ENCODE results near the gene ADAT1. TPM values are rescaled to one million over a fixed set of nuclear protein-coding genes. Genes with fewer than 3 reads are reported as not detected.

Gene ADAT1
- total and polyA plus RNA-seq, 2 of the 13 experiments (the other 11 are each of a cell fraction or from before 2014, with no cell fraction given), result 18.4 to 40.8 TPM

DNA sequence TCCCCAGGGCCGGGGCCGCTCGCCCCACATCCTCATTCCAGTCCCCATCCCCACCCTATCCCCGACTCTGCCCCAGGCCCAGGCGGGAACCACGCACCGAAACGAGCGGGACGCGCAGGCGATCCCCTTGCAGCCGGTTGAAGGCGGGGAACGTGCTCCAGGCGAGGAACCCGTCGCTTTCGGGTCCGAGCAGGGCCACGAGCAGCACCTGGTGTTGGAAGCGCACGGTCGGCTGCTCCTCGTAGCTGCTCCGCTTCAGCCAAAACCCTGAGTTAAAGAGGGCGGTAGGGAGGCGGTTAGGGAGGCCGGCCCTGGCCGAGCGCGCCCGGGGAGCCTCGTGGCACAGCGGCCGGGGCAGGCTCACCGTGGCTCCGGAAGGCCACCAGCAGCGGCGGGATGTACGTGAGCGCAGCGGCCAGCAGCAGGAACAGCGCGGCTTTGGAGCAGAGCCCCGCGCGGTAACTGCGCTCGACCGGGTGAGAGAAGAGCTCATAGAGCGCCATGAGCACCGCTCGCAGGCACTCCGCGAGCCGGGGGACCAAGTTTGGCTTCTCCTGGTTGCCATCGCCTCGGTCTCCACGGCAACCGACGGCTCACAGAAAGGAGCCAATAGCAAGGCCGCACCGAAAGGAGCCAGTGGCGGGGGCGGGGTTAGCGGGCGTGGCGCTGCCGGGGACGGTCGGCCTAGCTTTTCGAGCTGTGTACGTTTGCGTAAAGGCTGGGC, 67.2 kb downstream of the ADAT1 start, which contains the start of gene TMEM231 (continued):
- TF ChIP-seq ESRRA (CRISPR knock-in tag; IDR thresholded peaks at IDR 0.05; ENCODE audit: low read depth), result peak; percentile 37; the same call in 1 of the 2 replicates
- peak; percentile 40; the same call in 1 of the 2 replicates for TF ChIP-seq ZNF263 (CRISPR knock-in tag; IDR thresholded peaks at IDR 0.05)
- no peak for TF ChIP-seq ZNF550 (CRISPR knock-in tag; IDR thresholded peaks at IDR 0.05; ENCODE audit: borderline replicate concordance)
- TF ChIP-seq MED1 (CRISPR knock-in tag; IDR thresholded peaks at IDR 0.05), result peak; percentile 13; the same call in 1 of the 2 replicates
- no peak for TF ChIP-seq ZNF256 (CRISPR knock-in tag; conservative IDR thresholded peaks at IDR 0.05)
- TF ChIP-seq, protein P1, sequence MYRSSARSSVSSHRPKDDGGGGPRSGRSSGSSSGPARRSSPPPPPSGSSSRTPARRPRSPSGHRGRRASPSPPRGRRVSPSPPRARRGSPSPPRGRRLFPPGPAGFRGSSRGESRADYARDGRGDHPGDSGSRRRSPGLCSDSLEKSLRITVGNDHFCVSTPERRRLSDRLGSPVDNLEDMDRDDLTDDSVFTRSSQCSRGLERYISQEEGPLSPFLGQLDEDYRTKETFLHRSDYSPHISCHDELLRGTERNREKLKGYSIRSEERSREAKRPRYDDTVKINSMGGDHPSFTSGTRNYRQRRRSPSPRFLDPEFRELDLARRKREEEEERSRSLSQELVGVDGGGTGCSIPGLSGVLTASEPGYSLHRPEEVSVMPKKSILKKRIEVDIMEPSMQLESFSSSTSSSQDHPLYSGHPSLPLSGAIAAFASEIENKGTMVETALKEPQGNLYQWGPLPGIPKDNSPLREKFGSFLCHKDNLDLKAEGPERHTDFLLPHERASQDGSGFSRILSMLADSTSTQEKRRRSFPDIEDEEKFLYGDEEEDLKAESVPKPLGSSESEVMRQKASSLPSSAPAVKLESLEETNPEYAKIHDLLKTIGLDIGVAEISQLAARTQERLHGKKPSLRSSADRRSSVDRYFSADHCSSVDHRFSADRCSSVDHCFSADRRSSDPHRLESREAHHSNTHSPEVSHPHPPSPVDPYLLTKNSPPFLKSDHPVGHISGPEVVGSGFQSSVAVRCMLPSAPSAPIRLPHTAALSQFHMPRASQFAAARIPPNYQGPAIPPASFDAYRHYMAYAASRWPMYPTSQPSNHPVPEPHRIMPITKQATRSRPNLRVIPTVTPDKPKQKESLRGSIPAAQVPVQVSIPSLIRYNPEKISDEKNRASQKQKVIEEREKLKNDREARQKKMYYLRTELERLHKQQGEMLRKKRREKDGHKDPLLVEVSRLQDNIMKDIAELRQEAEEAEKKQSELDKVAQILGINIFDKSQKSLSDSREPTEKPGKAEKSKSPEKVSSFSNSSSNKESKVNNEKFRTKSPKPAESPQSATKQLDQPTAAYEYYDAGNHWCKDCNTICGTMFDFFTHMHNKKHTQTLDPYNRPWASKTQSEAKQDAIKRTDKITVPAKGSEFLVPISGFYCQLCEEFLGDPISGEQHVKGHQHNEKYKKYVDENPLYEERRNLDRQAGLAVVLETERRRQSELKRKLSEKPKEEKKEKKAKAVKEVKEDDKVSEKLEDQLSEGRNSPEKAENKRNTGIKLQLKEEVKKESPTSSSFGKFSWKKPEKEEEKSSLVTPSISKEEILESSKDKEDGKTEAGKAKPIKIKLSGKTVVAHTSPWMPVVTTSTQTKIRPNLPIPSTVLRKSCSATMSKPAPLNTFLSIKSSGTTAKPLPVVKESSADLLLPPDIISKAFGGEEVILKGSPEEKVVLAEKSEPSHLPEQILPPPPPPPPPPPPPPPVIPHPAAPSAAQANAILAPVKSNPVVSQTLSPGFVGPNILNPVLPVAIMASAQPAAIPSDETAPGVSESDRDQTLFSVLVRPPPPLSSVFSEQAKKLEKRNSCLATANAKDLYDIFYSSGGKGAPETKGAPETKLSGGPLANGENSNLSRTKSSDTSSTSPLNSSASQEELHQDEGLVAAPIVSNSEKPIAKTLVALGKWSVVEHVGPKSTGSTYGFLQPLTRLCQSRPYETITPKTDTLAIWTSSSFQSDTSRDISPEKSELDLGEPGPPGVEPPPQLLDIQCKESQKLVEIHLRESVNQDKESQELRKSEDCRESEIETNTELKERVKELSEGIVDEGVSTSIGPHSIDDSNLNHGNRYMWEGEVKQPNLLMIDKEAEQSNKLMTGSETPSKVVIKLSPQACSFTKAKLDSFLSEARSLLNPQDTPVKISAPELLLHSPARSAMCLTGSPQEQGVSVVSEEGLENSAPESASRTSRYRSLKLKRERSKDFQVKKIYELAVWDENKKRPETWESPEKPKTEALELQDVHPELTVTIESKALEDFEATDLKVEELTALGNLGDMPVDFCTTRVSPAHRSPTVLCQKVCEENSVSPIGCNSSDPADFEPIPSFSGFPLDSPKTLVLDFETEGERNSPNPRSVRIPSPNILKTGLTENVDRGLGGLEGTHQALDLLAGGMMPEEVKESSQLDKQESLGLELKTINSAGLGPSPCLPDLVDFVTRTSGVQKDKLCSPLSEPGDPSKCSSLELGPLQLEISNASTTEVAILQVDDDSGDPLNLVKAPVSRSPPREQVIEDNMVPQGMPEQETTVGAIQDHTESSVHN (CRISPR knock-in tag; IDR thresholded peaks at IDR 0.05), result peak; percentile 6; the same call in 1 of the 2 replicates
- peak; percentile 98 for TF ChIP-seq ARID4A (CRISPR knock-in tag; IDR thresholded peaks at IDR 0.05; ENCODE audit: borderline replicate concordance)
- TF ChIP-seq SALL2 (CRISPR knock-in tag; IDR thresholded peaks at IDR 0.05), result peak; percentile 66; the same call in 1 of the 2 replicates
- no peak for TF ChIP-seq ZNF737 (CRISPR knock-in tag; IDR thresholded peaks at IDR 0.05; ENCODE audit: borderline replicate concordance)
- 0 out of 2 replicates have a peak, but pooled peaks have one; percentile 75 for TF ChIP-seq ZNF746 (CRISPR knock-in tag; IDR thresholded peaks at IDR 0.05)
- peak; percentile 50; the same call in 1 of the 2 replicates for TF ChIP-seq KMT2A (CRISPR knock-in tag; IDR thresholded peaks at IDR 0.05)
- TF ChIP-seq ZBTB44 (CRISPR knock-in tag; IDR thresholded peaks at IDR 0.05), result peak; percentile 36; the same call in 1 of the 2 replicates
- peak; percentile 64; the same call in 1 of the 2 replicates for TF ChIP-seq ZNF337 (CRISPR knock-in tag; IDR thresholded peaks at IDR 0.05; ENCODE audit: borderline replicate concordance, low read depth)
- peak; percentile 81 for TF ChIP-seq SALL1 (CRISPR knock-in tag; IDR thresholded peaks at IDR 0.05)
- TF ChIP-seq XRCC5 (optimal IDR thresholded peaks at IDR 0.05; ENCODE audit: low read length), result peak; percentile 87
